ENCODE measurements around the gene YTHDC2.

YTHDC2 gene

DNA sequence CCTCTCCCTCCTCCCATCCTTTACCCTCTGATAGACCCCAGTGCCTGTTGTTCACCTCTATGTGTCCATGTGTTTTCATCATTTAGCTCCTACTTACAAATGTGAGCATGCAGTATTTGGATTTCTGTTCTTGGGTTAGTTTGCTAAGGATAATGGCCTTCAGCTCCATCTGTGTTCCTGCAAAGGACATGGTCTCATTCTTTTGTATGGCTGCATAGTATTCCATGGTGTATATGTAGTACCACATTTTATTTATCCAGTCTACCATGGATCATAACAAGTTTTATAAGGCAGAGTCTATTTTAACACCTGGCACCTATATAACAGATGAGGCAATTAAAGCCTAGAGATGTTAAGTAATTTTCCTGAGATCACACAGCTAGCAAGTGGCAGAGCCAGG is 7.4 kb downstream of the YTHDC2 start:
- TF ChIP-seq, protein P1, sequence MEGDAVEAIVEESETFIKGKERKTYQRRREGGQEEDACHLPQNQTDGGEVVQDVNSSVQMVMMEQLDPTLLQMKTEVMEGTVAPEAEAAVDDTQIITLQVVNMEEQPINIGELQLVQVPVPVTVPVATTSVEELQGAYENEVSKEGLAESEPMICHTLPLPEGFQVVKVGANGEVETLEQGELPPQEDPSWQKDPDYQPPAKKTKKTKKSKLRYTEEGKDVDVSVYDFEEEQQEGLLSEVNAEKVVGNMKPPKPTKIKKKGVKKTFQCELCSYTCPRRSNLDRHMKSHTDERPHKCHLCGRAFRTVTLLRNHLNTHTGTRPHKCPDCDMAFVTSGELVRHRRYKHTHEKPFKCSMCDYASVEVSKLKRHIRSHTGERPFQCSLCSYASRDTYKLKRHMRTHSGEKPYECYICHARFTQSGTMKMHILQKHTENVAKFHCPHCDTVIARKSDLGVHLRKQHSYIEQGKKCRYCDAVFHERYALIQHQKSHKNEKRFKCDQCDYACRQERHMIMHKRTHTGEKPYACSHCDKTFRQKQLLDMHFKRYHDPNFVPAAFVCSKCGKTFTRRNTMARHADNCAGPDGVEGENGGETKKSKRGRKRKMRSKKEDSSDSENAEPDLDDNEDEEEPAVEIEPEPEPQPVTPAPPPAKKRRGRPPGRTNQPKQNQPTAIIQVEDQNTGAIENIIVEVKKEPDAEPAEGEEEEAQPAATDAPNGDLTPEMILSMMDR (IDR thresholded peaks at IDR 0.05), result no peak

DNA sequence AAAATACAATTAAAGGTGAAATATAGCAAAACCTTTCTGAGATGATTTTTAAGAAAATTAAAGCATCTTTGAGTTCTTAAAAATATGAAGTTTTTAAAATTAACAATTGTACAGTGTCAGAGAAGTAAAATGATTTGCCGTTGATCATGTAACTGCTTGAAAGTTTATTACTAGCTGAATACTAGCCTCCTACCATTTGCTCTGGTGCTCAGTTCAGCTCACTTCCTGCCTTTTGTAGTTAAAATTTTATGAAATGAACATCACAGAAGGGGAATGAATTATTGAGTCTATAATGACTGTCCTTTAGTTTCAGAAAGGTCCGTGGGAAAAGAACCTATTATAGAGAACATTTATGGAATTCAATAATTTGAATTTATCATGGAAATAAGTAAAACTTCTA is 9.7 kb downstream of the YTHDC2 start:
- TF ChIP-seq, protein P1 (IDR thresholded peaks at IDR 0.05), result no peak

DNA sequence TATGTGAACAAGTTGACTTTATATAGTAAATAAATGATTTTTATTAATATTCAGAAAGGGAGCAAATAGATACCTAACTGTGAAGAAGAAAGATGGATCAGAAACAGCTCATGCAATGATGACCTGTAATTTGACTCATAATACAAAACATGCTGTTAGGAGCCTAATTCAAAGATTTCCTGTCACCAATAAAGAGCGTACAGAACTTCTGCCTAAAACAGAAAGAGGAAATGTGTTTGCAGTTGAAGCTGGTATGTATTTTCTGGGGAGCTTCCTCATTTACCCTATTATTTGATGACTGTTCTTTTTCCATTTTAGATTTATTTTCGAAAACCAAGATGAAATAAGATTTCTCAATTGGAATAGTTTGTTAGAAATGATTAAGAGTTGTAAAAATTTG is 11.4 kb downstream of the YTHDC2 start:
- TF ChIP-seq, protein P1 (IDR thresholded peaks at IDR 0.05), result no peak

DNA sequence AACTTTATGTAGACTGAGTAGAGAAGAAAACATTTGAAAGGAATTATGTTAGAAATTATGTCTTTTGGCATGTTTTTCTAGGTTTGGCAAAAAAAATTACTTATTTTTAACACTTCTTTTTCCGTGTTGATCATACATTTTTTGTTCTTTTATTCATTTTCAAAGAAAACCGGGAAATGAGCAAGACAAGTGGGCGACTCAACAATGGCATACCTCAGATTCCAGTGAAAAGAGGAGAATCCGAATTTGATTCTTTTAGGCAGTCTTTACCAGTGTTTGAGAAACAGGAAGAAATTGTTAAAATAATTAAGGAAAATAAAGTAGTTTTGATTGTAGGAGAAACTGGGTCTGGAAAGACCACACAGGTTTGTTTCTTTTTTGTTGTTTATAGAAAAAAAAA is 12.9 kb downstream of the YTHDC2 start:
- TF ChIP-seq, protein P1 (IDR thresholded peaks at IDR 0.05), result no peak

DNA sequence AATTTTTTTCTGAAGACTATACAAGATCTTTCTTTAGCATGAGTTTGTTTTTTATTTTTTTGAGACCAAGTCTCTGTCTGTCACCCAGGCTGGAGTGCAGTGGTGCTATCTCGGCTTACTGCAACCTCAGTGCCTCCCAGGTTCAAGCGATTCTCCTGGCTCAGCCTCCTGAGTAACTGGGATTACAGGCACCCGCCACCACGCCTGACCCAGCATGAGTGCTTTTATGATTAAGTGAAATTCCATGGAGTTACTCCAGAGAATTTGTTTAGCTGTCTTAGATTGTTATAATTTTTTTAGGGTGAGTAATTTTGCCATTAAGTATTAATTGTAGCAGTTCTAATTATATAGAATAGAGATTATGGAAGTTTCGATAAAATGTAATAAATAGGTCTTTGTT is 14.3 kb downstream of the YTHDC2 start:
- TF ChIP-seq, protein P1 (IDR thresholded peaks at IDR 0.05), result no peak

DNA sequence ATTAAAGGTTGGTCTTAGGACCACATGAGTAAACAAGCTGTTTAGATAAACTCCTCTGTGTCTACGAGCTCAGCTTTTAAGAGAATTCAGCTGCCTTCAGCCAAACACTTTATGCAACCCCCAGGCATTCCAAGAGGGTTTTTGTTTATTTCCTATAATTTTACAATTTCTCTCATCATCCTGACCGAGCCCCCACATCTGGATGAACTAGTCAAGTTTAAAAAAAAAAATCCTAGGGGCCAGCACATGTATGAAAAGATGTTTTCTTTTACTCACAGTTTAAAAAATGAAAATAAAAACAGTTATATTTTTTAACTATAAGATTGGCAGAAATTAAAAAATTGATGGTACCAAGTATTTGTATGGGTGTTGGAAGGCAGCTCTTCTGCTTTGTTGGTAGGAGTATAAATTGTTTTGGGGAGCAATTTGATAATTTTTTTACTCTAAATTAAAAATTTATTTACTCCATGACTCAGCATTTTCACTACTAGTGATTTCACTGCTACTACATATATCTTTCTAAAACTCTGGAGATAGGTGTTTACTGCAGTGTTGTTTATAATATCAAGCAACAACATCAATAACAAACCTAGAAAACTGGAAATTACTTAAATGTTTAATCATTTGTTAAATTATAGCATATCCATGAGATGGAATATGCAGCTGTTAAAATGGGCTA is 18.1 kb downstream of the YTHDC2 start:
- TF ChIP-seq, protein P1 (IDR thresholded peaks at IDR 0.05), result no peak

DNA sequence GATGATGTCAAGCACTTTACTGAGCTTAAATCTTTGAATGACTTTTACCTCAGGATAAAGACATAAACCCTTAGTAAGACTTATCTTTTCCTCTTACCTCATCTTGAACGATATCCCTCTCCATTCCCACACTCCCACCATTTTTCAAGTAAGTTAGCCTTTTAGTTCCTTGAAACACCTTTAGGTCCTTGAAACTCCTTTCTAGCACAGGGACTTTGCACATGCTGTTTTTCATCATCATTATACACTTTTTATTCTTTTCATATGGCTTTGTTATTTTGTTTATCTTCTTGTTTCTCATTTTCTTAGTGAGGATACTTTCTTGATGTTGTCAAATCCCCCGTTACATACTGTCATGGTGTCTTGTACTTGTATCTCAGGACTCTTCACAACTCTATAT is 24.8 kb downstream of the YTHDC2 start:
- TF ChIP-seq, protein P1 (IDR thresholded peaks at IDR 0.05), result no peak

DNA sequence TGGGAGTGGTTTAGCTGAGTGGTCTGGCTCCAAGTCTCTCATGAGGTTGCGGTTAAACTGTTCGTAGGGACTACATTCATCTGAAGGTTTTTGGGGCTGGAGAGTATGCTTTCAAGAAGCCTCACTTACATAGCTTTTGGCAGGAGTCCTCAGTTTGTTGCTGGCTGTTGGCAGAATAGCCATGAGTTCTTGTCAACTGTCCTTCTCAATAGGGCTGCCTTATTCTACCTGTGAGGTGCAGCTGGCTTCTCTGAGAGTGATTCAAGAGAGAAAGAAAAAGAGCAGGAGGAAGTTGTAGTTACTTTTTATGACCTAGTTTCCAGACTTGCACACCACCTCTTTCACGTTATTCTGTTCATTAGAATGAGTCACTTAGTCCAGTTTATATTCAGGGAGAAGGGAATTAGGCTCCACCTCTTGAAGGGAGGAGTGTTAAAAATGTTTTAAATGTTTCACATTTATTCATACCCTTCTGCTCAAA is 33.2 kb downstream of the YTHDC2 start:
- TF ChIP-seq, protein P1 (IDR thresholded peaks at IDR 0.05), result no peak

Measured in LNCAP (cell line).